K562 (cell line): ENCODE data around the gene KANK4. TPM values are rescaled to one million over a fixed set of nuclear protein-coding genes. Genes with fewer than 3 reads are reported as not detected.

Experiments used
- ATAC-seq: fragments of 200-7000 bp; cut with Tn5 transposase; 3 replicates; pipeline ENCODE4 v1.9.1; 2020; ENCODE audit warnings: moderate library complexity
- BruUV-seq: library from RNA; stranded (reverse); fragments of 400-500 nt; replicated peaks from 2 replicates; lab custom pipeline; 2021; lab: Mats Ljungman, UMichigan
- CTCF ChIA-PET: fragments of 300-600 bp; formaldehyde crosslinking; extraction: SDS; loops from one replicate; lab custom pipeline; 2021; ENCODE audit warnings: low intra/inter-chr PET ratio; lab: Yijun Ruan, JAX
- POLR2A ChIA-PET: fragments of 300-600, 350-650 bp; sonication (Branson Sonifier 250); formaldehyde crosslinking; extraction: SDS; loops from one replicate; lab custom pipeline; 2021; ENCODE audit warnings: antibody characterized with exemption, inconsistent platforms; lab: Yijun Ruan, JAX
- DNase-seq, 4 experiments: peaks; one replicate each; pipeline versions ENCODE4 v3.0.0 to v3.0.0-alpha.2; 2011 to 2018; ENCODE audit warnings: low spot score in 3 of 4, mixed read lengths in 3 of 4; ENCODE audit errors: extremely low read depth in 1 of 4
- FAIRE-seq: peaks from 2 replicates; lab custom pipeline; 2011; peaks lifted over from hg19 to GRCh38; lab: Jason Lieb, UNC
- H2AFZ ChIP-seq: 2 replicates; pipeline ENCODE4 v1.6.0; 2011; ENCODE audit warnings: low read depth, low read length, control low read depth, inconsistent platforms
- H3K27ac ChIP-seq: fragments of 200-600 bp; 3 replicates; pipeline ENCODE4 v1.8.0; 2011; ENCODE audit warnings: low read depth, mild to moderate bottlenecking, control low read depth, inconsistent platforms, low read length, moderate library complexity, mixed read lengths; ENCODE audit errors: extremely low read depth
- H3K27me3 ChIP-seq, 2 experiments: fragments of 300-600 bp in 1 of 2; 2 replicates in 1 of 2; 3 replicates in 1 of 2; pipeline versions ENCODE4 v1.6.0 to v1.8.0; 2011; ENCODE audit warnings: inconsistent platforms in 2 of 2, low read length in 2 of 2, mild to moderate bottlenecking in 1 of 2, mixed read lengths in 1 of 2, moderate library complexity in 1 of 2; ENCODE audit not compliant: control insufficient read depth in 2 of 2, insufficient read depth in 2 of 2
- H3K36me3 ChIP-seq: fragments of 300-600 bp; 3 replicates; pipeline ENCODE4 v1.8.0; 2011; ENCODE audit warnings: mild to moderate bottlenecking, low read length, inconsistent platforms; ENCODE audit not compliant: control insufficient read depth, insufficient read depth
- H3K4me1 ChIP-seq, 2 experiments: fragments of 200-600 bp in 1 of 2; replicated peaks in 1 of 2; 2 replicates in 1 of 2; 3 replicates in 1 of 2; pipeline versions ENCODE4 v1.5.1 to v1.8.0; 2011; ENCODE audit warnings: inconsistent platforms in 2 of 2, low read length in 2 of 2, mild to moderate bottlenecking in 1 of 2, mixed read lengths in 1 of 2, moderate library complexity in 1 of 2; ENCODE audit not compliant: control insufficient read depth in 2 of 2, insufficient read depth in 2 of 2
- H3K4me2 ChIP-seq: 2 replicates; pipeline ENCODE4 v1.6.1; 2011; ENCODE audit warnings: low read length, control low read depth, inconsistent platforms, mixed read lengths; ENCODE audit not compliant: insufficient read depth
- H3K4me3 ChIP-seq: fragments of 200-600 bp; sonication (generic), shearing (Covaris generic); 2 replicates; pipeline ENCODE4 v1.5.1; 2016; ENCODE audit warnings: control low read depth, inconsistent platforms
- H3K79me2 ChIP-seq: fragments of 200-600 bp; 3 replicates; pipeline ENCODE4 v1.8.0; 2011; ENCODE audit warnings: low read length, inconsistent platforms; ENCODE audit not compliant: control insufficient read depth, insufficient read depth
- H3K9ac ChIP-seq, 2 experiments: 2 replicates each; pipeline versions ENCODE4 v1.6.0 to v1.6.1; 2011; ENCODE audit warnings: low read depth in 2 of 2, low read length in 2 of 2, control low read depth in 1 of 2, inconsistent platforms in 1 of 2, mild to moderate bottlenecking in 1 of 2, mixed read lengths in 1 of 2; ENCODE audit not compliant: insufficient read depth in 1 of 2
- H3K9me1 ChIP-seq: one replicate; pipeline ENCODE4 v1.6.0; 2011; ENCODE audit warnings: inconsistent platforms, mild to moderate bottlenecking, low read length, moderate library complexity; ENCODE audit not compliant: control insufficient read depth, insufficient read depth
- H3K9me3 ChIP-seq: replicated peaks from 2 replicates; pipeline ENCODE4 v1.5.1; 2011; ENCODE audit warnings: low read depth, low read length, inconsistent platforms; ENCODE audit not compliant: control insufficient read depth, insufficient read depth
- H4K20me1 ChIP-seq: replicated peaks from 2 replicates; pipeline ENCODE4 v1.6.1; 2011; ENCODE audit warnings: low read length, inconsistent platforms, mixed read lengths; ENCODE audit not compliant: control insufficient read depth, insufficient read depth
- BHLHE40 ChIP-seq: IDR thresholded peaks from 2 replicates; pipeline ENCODE4 v1.6.1; 2011; ENCODE audit warnings: low read length, improper control_type of control experiment
- DIDO1 ChIP-seq: fragments of 450-650 bp; IDR thresholded peaks from 2 replicates; pipeline ENCODE4 v1.6.1; 2016; ENCODE audit warnings: low read depth, missing biosample characterization, missing genetic modification characterization
- GABPB1 ChIP-seq: sonication (generic); formaldehyde crosslinking; IDR thresholded peaks from 2 replicates; pipeline ENCODE4 v1.8.0; 2022; ENCODE audit warnings: mild to moderate bottlenecking, missing genetic modification reagents
- MED1 ChIP-seq: sonication (generic); formaldehyde crosslinking; IDR thresholded peaks from 2 replicates; pipeline ENCODE4 v1.8.1; 2023; ENCODE audit warnings: missing genetic modification reagents, borderline replicate concordance
- NBN ChIP-seq: fragments of 450-650 bp; IDR thresholded peaks from 2 replicates; pipeline ENCODE4 v1.6.1; 2016; ENCODE audit warnings: low read depth, mild to moderate bottlenecking
- POLR2AphosphoS5 ChIP-seq: IDR thresholded peaks from 2 replicates; pipeline ENCODE4 v1.6.1; 2011; ENCODE audit warnings: mild to moderate bottlenecking, low read depth, low read length, moderate library complexity; ENCODE audit not compliant: control insufficient read depth, insufficient read depth
- TARDBP ChIP-seq: fragments of 450-650 bp; IDR thresholded peaks from 2 replicates; pipeline ENCODE4 v1.6.1; 2016
- WGBS: fragments of 100-300 bp; shearing (Covaris generic); methylation state at CpG from one replicate; pipeline ENCODE4 v1.1.6; 2016; ENCODE audit warnings: low coverage, mixed read lengths; ENCODE audit not compliant: insufficient coverage; ENCODE audit errors: missing lambda C conversion rate; 5-methylcytosine and 5-hydroxymethylcytosine counted together
- in situ Hi-C: fragments of 300-500 bp; cut with MboI; formaldehyde crosslinking; loops from 4 replicates; pipeline ENCODE4 v1.15.0; 2018; ENCODE audit warnings: inconsistent platforms, mixed read lengths
- intact Hi-C: fragments of 100-400 bp; cut with micrococcal nuclease; formaldehyde crosslinking; loops from 2 replicates; pipeline ENCODE4 v1.14.2; 2022
- polyA plus RNA-seq, 8 experiments: library from polyadenylated mRNA; depleted of rRNA in 4 of 8; stranded (reverse) in 5 of 8; unstranded in 3 of 8; fragments of >200 nt; fragmentation: Nextera tagmentation in 2 of 8; fragmentation: Illumina TruSeq in 1 of 8; extraction: Ambion mirVana in 2 of 8; extraction: Trizol in 1 of 8; gene quantifications; 2 replicates each; pipeline versions ENCODE4 v1.2.1 to v1.2.3, GENCODE V29; 2011 to 2014; ENCODE audit warnings: inconsistent platforms in 1 of 8, missing spikeins in 1 of 8
- total RNA-seq, 7 experiments: library from RNA; depleted of rRNA in 6 of 7; stranded (reverse); fragments of >200 nt in 6 of 7; fragmentation: Illumina TruSeq in 2 of 7; extraction: Trizol in 2 of 7; gene quantifications; 2 replicates each; pipeline versions ENCODE4 v1.2.1 to v1.2.3, GENCODE V29; 2011 to 2021; ENCODE audit warnings: low replicate concordance in 1 of 7
- TF ChIP-seq, protein P1 (sequence below): sonication (generic); formaldehyde crosslinking; IDR thresholded peaks from 2 replicates; pipeline ENCODE4 v1.8.1; 2023; ENCODE audit warnings: missing genetic modification reagents, mild to moderate bottlenecking, borderline replicate concordance
- TF ChIP-seq, protein P2 (sequence below): fragments of 450-650 bp; IDR thresholded peaks from 2 replicates; pipeline ENCODE4 v1.7.0; 2016; ENCODE audit warnings: borderline replicate concordance

Gene KANK4
- total and polyA plus RNA-seq, 9 of the 15 experiments (the other 6 are each of a cell fraction or from before 2014, with no cell fraction given), result not detected

DNA sequence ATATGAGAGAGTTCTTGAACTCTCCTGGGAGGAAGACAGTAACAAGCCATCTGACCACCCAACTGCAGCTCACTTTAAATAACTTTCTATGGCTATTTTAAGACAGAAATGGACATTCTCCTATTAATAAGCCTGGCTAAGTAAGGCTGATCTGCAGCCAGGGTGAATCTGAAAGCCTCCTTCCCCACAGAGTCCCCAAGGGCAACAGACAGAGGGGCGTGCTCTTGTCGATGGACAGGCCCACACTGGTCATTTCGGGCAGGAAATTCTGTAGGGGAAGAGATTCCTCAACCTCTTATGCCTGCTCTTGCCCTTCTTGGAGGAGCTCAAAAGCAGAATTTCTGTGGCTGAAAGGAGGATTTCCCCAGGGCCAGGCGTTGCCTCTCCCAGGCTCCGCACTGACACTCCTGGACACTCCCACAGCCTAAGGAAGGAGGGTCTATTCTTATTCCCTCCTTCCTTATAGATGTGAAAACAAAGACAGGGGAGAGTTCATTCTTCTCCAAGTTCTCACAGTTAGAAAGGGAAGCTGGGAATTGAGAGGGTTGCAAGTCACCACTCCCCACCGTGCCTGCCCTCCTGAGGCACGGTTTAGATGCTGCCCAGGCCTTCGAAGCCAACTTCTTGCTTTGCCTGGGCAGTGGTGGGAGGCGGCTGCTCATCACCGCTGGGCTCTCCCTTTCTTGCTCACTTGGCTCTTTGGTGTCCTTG is 17.9 kb upstream of the KANK4 start:
- Histone ChIP-seq H3K4me2 (no peak overlapping the region), H3K4me1 (no peaks in the 10 kb centered on the region; a peak in 1 of 5 replicates), H3K9me1 (no peaks in the 10 kb centered on the region), H3K4me3 (no peak overlapping the region), H3K79me2 (no peaks in the 10 kb centered on the region), H3K36me3 (no peaks in the 10 kb centered on the region), H3K27ac (no peak overlapping the region), H3K9ac (no peak overlapping the region)
- intact Hi-C loops (no loop called here), in situ Hi-C loops (no loop called here)
- ATAC-seq, result no peak; the same call in 2 of the 3 replicates
- DNase-seq, result no peak
- no peak for FAIRE-seq
- CTCF ChIA-PET, result no interaction called here
- no TSS peak for BruUV-seq
- WGBS, result 13% methylated on average over 8 of the region's 10 CpGs
- TF ChIP-seq, protein P1, sequence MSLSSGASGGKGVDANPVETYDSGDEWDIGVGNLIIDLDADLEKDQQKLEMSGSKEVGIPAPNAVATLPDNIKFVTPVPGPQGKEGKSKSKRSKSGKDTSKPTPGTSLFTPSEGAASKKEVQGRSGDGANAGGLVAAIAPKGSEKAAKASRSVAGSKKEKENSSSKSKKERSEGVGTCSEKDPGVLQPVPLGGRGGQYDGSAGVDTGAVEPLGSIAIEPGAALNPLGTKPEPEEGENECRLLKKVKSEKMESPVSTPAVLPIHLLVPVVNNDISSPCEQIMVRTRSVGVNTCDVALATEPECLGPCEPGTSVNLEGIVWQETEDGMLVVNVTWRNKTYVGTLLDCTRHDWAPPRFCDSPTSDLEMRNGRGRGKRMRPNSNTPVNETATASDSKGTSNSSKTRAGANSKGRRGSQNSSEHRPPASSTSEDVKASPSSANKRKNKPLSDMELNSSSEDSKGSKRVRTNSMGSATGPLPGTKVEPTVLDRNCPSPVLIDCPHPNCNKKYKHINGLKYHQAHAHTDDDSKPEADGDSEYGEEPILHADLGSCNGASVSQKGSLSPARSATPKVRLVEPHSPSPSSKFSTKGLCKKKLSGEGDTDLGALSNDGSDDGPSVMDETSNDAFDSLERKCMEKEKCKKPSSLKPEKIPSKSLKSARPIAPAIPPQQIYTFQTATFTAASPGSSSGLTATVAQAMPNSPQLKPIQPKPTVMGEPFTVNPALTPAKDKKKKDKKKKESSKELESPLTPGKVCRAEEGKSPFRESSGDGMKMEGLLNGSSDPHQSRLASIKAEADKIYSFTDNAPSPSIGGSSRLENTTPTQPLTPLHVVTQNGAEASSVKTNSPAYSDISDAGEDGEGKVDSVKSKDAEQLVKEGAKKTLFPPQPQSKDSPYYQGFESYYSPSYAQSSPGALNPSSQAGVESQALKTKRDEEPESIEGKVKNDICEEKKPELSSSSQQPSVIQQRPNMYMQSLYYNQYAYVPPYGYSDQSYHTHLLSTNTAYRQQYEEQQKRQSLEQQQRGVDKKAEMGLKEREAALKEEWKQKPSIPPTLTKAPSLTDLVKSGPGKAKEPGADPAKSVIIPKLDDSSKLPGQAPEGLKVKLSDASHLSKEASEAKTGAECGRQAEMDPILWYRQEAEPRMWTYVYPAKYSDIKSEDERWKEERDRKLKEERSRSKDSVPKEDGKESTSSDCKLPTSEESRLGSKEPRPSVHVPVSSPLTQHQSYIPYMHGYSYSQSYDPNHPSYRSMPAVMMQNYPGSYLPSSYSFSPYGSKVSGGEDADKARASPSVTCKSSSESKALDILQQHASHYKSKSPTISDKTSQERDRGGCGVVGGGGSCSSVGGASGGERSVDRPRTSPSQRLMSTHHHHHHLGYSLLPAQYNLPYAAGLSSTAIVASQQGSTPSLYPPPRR, result no peak
- no peak for TF ChIP-seq MED1 (CRISPR knock-in tag)
- TF ChIP-seq, protein P2, sequence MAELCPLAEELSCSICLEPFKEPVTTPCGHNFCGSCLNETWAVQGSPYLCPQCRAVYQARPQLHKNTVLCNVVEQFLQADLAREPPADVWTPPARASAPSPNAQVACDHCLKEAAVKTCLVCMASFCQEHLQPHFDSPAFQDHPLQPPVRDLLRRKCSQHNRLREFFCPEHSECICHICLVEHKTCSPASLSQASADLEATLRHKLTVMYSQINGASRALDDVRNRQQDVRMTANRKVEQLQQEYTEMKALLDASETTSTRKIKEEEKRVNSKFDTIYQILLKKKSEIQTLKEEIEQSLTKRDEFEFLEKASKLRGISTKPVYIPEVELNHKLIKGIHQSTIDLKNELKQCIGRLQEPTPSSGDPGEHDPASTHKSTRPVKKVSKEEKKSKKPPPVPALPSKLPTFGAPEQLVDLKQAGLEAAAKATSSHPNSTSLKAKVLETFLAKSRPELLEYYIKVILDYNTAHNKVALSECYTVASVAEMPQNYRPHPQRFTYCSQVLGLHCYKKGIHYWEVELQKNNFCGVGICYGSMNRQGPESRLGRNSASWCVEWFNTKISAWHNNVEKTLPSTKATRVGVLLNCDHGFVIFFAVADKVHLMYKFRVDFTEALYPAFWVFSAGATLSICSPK, result no peak
- no peak for TF ChIP-seq BHLHE40
- TF ChIP-seq POLR2AphosphoS5, result no peak
- no peak for TF ChIP-seq NBN
- no peak for TF ChIP-seq TARDBP
- TF ChIP-seq DIDO1, result no peak
- TF ChIP-seq GABPB1 (CRISPR knock-in tag), result no peak
- TF ChIP-seq, all 486 proteins: peak for 0
- H2AFZ ChIP-seq, result no peak overlapping the region
- no peaks in the 10 kb centered on the region for H4K20me1 ChIP-seq
- H3K27me3 ChIP-seq, result peaks cover 2 to 15% of the 10 kb centered on the region in 2 experiments; a peak in 3 of 5 replicates
- H3K9me3 ChIP-seq, result no peaks in the 10 kb centered on the region
- POLR2A ChIA-PET, result no interaction called here
